Small intestine (tissue), 16 donors: ENCODE results near the gene TBX6. TPM values are rescaled to one million over a fixed set of nuclear protein-coding genes. Genes with fewer than 3 reads are reported as not detected.
A peak's percentile ranks its signal among the peaks of the same experiment; 100 is the strongest.

Experiments
- DNase-seq, 2 donors: peaks; one replicate each; pipeline versions ENCODE4 v3.0.0 to v3.0.0-alpha.2; 2013
- FAIRE-seq: peaks from 2 replicates; lab custom pipeline; 2012; peaks lifted over from hg19 to GRCh38; lab: Jason Lieb, UNC
- H3K27ac ChIP-seq, 3 donors: one replicate each; pipeline ENCODE4 v1.5.1; 2013; ENCODE audit warnings: low read length in 2 of 3, mild to moderate bottlenecking in 2 of 3, control low read depth in 1 of 3, inconsistent platforms in 1 of 3, low read depth in 1 of 3, moderate library complexity in 1 of 3
- H3K27me3 ChIP-seq, 3 donors: one replicate each; pipeline ENCODE4 v1.6.1; 2013; ENCODE audit warnings: low read length in 3 of 3, inconsistent platforms in 1 of 3; ENCODE audit not compliant: control insufficient read depth in 3 of 3, insufficient read depth in 3 of 3
- H3K36me3 ChIP-seq, 3 donors: one replicate each; pipeline ENCODE4 v1.6.1; 2013; ENCODE audit warnings: low read length in 3 of 3, inconsistent platforms in 1 of 3, low read depth in 1 of 3, mild to moderate bottlenecking in 1 of 3, moderate library complexity in 1 of 3; ENCODE audit not compliant: control insufficient read depth in 3 of 3, insufficient read depth in 2 of 3
- H3K4me1 ChIP-seq, 3 donors: one replicate each; pipeline ENCODE4 v1.6.1; 2013; ENCODE audit warnings: low read length in 2 of 3, inconsistent platforms in 1 of 3, low read depth in 1 of 3, mild to moderate bottlenecking in 1 of 3, moderate library complexity in 1 of 3; ENCODE audit not compliant: control insufficient read depth in 3 of 3, insufficient read depth in 2 of 3
- H3K4me3 ChIP-seq, 3 donors: one replicate each; pipeline ENCODE4 v1.5.1; 2013; ENCODE audit warnings: low read length in 3 of 3, control low read depth in 1 of 3, inconsistent platforms in 1 of 3, low read depth in 1 of 3, mild to moderate bottlenecking in 1 of 3, moderate library complexity in 1 of 3
- H3K9me3 ChIP-seq, 2 donors: one replicate each; pipeline ENCODE4 v1.6.1; 2013; ENCODE audit warnings: low read depth in 1 of 2, low read length in 1 of 2; ENCODE audit not compliant: control insufficient read depth in 2 of 2, insufficient read depth in 1 of 2
- WGBS, 3 donors: extraction: QIAGEN DNeasy Blood & Tissue Kit; methylation state at CpG; one replicate each; pipeline ENCODE4 v1.1.7; 2013; 5-methylcytosine and 5-hydroxymethylcytosine counted together
- long read RNA-seq, 10 donors: transcript quantifications; one replicate each; lab custom pipeline, GENCODE V29; 2026
- polyA plus RNA-seq, 4 donors: library from polyadenylated mRNA; stranded (reverse) in 3 of 4; unstranded in 1 of 4; fragments of 200-250 nt in 3 of 4; fragments of 120-200 nt in 1 of 4; gene quantifications; one replicate each; pipeline versions ENCODE4 v1.2.1 to v1.2.3, GENCODE V29; 2013
- donor health status: healthy with polysubstance abuse.
- donor health status: control.
- donor health status: control.
- donor health status: Bipolar disorder and iron deficiency.
- donor health status: healthy.

TBX6 gene
- polyA plus RNA-seq: 1 to 10 TPM in 2 of 4 donors, under 1 TPM in 2; 0.54 to 1.6 (median 1.2) TPM
- long read RNA-seq, donor 1: 0 reads
- long read RNA-seq, donor 2: 0 reads
- long read RNA-seq, donor 3: 0 reads
- long read RNA-seq, donor 4: 0 reads
- long read RNA-seq, donor 5: 0 reads
- long read RNA-seq, donor 6: 0 reads
- long read RNA-seq, donor 7: 0 reads
- long read RNA-seq, donor 8: 0 reads
- long read RNA-seq, donor 9: 0 reads
- long read RNA-seq, donor 10, partial matches to known transcripts: 0 of 1 reads
- long read RNA-seq, donor 10, other reads (novel, unspliced or antisense): 0 of 1 reads

DNA sequence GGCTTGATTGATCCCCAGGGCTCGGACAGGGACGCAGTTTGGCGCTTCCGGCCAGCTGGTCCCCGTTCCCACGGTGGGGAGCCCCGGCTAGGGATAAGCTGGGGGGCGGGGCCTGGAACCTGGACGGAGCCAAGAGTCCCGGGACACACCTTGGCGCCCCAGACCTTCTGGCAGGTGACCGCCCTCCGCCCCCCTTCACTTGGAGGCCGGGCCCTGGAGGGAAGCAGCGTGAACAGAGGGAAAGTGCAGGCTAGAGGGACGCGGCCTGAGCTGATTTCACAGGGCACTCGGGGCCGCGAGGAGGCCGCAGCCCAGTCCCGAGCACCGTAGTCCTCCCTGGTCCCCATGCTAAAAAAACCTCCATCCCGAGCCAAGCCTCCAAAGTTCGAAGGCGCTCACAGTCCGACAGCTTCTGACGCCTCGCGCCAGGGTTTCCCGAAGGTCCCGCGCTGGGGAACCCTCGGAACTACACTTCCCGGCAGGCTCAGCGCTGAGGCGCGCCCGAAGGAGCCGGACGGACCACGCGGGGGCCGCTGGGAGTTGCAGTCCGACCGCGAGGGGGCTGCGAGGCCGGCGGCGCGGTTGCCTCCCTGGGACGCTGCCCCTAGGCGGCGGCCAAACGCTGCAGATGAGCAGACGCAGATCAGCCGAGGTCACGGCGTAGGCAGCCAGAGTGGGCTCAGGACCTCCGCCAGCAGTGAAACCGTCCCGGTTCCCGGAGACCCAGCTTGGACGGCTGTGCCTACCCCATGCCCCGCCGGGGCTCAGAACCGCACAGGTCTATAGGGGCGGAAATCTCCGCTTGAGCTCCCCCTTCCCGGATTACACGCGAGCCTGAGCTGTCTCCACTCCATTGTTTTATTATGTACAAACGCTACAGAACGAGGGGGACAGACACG, at the start of gene TBX6:
TBX6 (minus strand) TSS at position 451 of the 899 bp plus-strand sequence. CDS start 731 bp downstream, outside the sequence.
- 0 to 1% (median 1%) methylated on average over 60 to 76 of the region's 76 CpGs for WGBS, 3 donors

DNA sequence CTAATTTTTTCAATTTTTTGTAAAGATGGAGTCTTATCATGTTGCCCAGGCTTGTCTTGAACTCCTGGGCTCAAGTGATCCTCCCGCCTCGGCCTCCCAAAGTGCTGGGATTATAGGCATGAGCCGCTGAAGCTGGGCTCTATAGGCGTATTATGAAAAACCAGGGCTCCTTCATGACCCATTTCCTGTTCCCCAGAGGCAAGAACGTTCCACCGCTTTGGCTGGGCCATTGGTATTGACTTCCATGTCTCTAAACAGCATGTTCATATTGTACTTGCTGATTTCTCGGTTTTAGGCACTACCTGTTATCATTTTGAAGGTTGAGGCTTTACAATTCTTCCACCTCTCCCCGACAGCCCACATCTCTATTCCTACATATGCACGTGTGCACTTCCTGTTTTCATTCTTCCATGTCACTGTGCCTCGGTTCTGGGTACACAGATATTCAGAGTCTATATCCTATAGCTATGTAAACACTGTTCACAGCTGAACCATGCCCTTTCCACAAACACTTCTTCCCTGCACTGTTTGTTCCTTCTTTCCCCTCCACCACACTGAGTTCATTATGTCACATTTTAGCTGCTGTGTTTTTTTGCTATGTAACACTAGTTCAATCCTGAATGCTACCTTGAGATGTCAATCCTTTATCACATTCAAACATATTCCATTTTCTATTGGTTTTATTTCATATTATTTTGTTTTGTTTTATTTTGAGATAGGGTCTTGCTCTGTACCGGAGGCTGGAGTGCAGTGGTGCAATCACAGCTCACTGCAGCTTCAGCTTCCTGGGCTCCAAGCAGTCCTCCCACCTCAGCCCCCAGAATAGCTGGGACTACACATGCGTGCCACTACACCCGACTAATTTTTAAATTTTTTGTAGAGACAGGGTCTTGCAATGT, 48.1 kb upstream of the TBX6 start:
- FAIRE-seq: no peak
- peak overlapping the region in 2 of 3 donors; percentile 53 for H3K27ac ChIP-seq
- H3K36me3 ChIP-seq: no peaks in the 10 kb centered on the region
- no peaks in the 10 kb centered on the region for H3K9me3 ChIP-seq
- DNase-seq: peak; percentile 56 to 69
- H3K4me3 ChIP-seq: no peak overlapping the region
- H3K27me3 ChIP-seq: no peaks in the 10 kb centered on the region
- peaks cover 0 to 7% (median 3%) of the 10 kb centered on the region in 3 donors for H3K4me1 ChIP-seq
- WGBS, 3 donors: 67 to 68% (median 68%) methylated on average over 13 of the region's 13 CpGs

More for the DNA sequence above, at the start of gene TBX6:
- no peaks in the 10 kb centered on the region for H3K27me3 ChIP-seq
- peaks cover 2 to 31% (median 6%) of the 10 kb centered on the region in 3 donors for H3K4me1 ChIP-seq
- H3K36me3 ChIP-seq: peaks cover 0 to 27% (median 3%) of the 10 kb centered on the region in 3 donors
- H3K4me3 ChIP-seq: peak within 1 kb of the TSS in 2 of 3 donors; percentile 56 to 72
- peak within 1 kb of the TSS; percentile 61 to 86 (median 70) for H3K27ac ChIP-seq
- peak; percentile 91 to 96 for DNase-seq
- H3K9me3 ChIP-seq: peaks cover 1 to 5% of the 10 kb centered on the region in 2 donors
- no peak for FAIRE-seq

DNA sequence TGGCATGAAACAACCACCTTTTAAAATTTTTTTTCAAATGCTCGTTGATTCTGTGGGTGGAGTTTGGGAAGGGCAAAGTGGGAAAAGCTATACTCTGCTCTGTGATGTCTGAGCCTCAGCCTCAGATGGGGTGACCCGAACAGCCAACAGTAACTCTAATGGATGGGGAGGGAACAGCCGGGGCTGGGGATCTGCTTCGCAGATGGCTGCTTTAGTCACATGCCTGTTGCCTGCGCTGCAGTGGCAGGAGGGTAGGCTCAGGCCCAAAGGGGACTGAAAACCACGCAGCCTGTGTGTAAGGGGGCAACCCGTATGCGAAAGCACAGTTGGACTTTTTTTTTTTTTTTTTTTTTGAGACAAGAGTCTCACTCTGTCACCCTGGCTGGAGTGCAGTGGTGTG, 46.2 kb upstream of the TBX6 start:
- Histone ChIP-seq H3K36me3 (no peaks in the 10 kb centered on the region), H3K9me3 (no peaks in the 10 kb centered on the region), H3K27me3 (no peaks in the 10 kb centered on the region), H3K4me3 (no peak overlapping the region), H3K4me1 (peaks cover 0 to 7% (median 3%) of the 10 kb centered on the region in 3 donors), H3K27ac (no peak overlapping the region)
- no peak for DNase-seq
- FAIRE-seq: no peak
- WGBS, 3 donors: 82 to 88% (median 82%) methylated on average over 8 of the region's 8 CpGs

DNA sequence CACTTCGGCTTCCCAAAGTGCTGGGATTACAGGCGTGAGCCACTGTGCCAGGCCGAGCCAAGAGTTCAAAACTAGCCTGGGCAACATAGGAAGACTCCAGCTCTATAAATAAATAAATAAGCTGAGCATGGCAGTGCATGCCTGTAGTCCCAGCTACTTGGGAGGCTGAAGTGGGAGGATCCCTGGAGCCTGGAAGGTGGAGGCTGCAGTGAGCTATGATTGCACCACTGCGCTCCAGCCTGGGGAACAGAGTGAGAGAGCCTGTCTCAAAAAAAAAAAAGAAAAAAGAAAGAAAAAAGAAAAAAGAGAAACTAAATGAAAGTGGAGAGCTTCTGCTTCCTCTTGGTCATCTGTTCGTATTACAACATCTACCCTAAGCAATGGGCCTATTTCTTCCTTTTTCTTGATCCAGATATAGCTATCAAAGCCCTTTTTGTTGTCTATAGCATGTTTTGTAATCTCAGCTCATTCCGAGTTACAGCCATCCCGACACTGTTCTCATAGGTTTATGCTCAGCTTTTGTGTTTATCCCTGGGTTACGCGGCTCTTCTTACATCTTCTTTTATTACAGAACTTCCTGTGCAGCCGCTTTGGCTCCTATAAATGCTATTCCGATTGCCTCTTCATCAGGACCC, 45.4 kb upstream of the TBX6 start:
- H3K4me1 ChIP-seq: peaks cover 0 to 7% (median 3%) of the 10 kb centered on the region in 3 donors
- DNase-seq (no peak), FAIRE-seq (no peak)
- no peaks in the 10 kb centered on the region for H3K9me3 ChIP-seq
- 77 to 82% (median 80%) methylated on average over 11 of the region's 11 CpGs for WGBS, 3 donors
- no peaks in the 10 kb centered on the region for H3K27me3 ChIP-seq
- H3K4me3 ChIP-seq: no peak overlapping the region
- no peaks in the 10 kb centered on the region for H3K36me3 ChIP-seq
- H3K27ac ChIP-seq: no peak overlapping the region

GRCh38 chr16:30132591-30132990, 40.9 kb upstream of the TBX6 start:
- Histone ChIP-seq H3K4me3 (no peak overlapping the region), H3K27me3 (no peaks in the 10 kb centered on the region), H3K27ac (no peak overlapping the region), H3K36me3 (no peaks in the 10 kb centered on the region), H3K4me1 (peaks cover 0 to 2% (median 0%) of the 10 kb centered on the region in 3 donors), H3K9me3 (no peaks in the 10 kb centered on the region)
- no peak for FAIRE-seq
- 70 to 84% (median 74%) methylated on average over 3 of the region's 3 CpGs for WGBS, 3 donors
- DNase-seq: no peak

DNA sequence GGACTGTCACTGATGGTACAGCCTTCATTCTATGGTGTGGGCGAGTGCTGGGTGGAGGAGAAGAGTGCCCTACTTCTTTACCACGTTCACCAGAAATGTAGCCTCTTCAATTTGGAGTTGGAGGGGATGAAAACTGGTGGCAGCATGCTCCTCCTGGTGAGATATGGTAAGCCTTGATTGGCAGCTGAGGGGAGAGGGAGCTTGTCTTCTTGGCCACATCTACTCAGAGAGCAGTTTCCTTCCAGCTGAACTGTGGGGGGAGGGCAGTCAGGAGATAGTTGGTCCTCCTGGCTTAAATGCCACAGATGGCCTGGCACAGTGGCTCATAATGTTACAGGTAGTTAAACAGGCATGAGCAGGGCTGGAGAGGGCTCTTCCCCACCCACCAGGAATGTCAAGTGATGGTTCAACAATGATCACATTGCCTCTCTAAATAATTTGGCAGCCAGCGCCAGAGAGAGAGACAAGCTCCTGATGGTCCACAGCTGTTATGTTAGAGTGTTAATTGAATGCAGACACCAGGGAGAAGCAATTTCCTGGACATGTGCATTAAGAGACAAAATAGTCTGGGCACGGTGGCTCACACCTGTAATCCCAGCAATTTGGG, 40.2 kb upstream of the TBX6 start:
- WGBS, 3 donors: 71 to 95% (median 84%) methylated on average over 4 of the region's 4 CpGs
- Histone ChIP-seq H3K36me3 (no peaks in the 10 kb centered on the region), H3K27ac (no peak overlapping the region), H3K9me3 (no peaks in the 10 kb centered on the region), H3K27me3 (no peaks in the 10 kb centered on the region), H3K4me1 (peaks cover 0 to 2% (median 0%) of the 10 kb centered on the region in 3 donors), H3K4me3 (no peak overlapping the region)
- FAIRE-seq (no peak), DNase-seq (no peak)

- WGBS, 3 donors: 36 to 72% (median 58%) methylated on average over 1 of the region's 1 CpG
- H3K27me3 ChIP-seq: no peaks in the 10 kb centered on the region
- H3K9me3 ChIP-seq: no peaks in the 10 kb centered on the region
- no peaks in the 10 kb centered on the region for H3K36me3 ChIP-seq
- H3K4me1 ChIP-seq: peaks cover 0 to 5% (median 2%) of the 10 kb centered on the region in 3 donors
- FAIRE-seq (no peak), DNase-seq (peak in 1 of 2 donors; percentile 55)
- H3K27ac ChIP-seq: no peak overlapping the region
- no peak overlapping the region for H3K4me3 ChIP-seq
Observed at GRCh38 chr16:30127993-30128392, 36.3 kb upstream of the TBX6 start.
